ENCODE data around the gene YY1. TPM values are rescaled to one million over a fixed set of nuclear protein-coding genes. Genes with fewer than 3 reads are reported as not detected.

The YY1 gene
- polyA plus RNA-seq, 3 donors, result 13.3 to 35.2 (median 15.7) TPM

DNA sequence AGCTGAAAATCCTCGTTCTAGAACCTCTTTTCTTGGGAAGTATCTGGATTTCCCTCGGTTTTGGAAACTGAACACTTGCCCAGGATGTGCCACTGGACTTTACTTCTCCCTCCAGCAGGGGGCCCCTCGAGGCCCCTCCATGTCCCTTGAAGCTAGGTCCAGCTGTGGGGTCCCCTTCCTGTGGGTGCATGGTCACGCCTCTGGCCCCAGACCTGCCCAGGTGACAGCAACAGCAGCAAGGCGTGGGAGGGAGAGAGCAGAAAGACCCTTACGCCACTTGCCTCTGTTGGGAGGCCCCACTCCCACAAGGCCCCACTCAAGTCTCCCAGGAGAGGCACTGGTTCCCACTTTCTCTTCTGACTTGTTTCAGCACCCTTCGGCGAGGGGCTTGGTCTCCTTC, 64.2 kb downstream of the YY1 start:
- 53% methylated on average over 7 of the region's 8 CpGs for WGBS (ENCODE audit: insufficient coverage)
- Mint-ChIP-seq H3K4me1 (peaks cover 40% of the 10 kb centered on the region), H3K4me3 (peak overlapping the region in 1 of 2 donors; percentile 31), H3K27ac (peak overlapping the region in 1 of 7 donors; percentile 20), H3K27me3 (ENCODE audit: low read depth in 3 of 3) (peaks cover 7 to 12% (median 9%) of the 10 kb centered on the region in 3 donors), H3K36me3 (peaks cover 12 to 14% of the 10 kb centered on the region in 2 donors), H3K9me3 (peaks cover 0 to 4% (median 0%) of the 10 kb centered on the region in 7 donors)
- no peak overlapping the region for H3K27ac ChIP-seq (ENCODE audit: low read depth in 1 of 2, low read length in 2 of 2)
- no peaks in the 10 kb centered on the region for H3K36me3 ChIP-seq (replicated peaks in 1 of 2; ENCODE audit: control insufficient read depth in 1 of 2, insufficient read depth in 2 of 2, low read length in 2 of 2)
- no peak overlapping the region for H2AFZ ChIP-seq (ENCODE audit: insufficient read depth, low read depth, low read length, poor library complexity, severe bottlenecking)
- TF ChIP-seq, protein P1, sequence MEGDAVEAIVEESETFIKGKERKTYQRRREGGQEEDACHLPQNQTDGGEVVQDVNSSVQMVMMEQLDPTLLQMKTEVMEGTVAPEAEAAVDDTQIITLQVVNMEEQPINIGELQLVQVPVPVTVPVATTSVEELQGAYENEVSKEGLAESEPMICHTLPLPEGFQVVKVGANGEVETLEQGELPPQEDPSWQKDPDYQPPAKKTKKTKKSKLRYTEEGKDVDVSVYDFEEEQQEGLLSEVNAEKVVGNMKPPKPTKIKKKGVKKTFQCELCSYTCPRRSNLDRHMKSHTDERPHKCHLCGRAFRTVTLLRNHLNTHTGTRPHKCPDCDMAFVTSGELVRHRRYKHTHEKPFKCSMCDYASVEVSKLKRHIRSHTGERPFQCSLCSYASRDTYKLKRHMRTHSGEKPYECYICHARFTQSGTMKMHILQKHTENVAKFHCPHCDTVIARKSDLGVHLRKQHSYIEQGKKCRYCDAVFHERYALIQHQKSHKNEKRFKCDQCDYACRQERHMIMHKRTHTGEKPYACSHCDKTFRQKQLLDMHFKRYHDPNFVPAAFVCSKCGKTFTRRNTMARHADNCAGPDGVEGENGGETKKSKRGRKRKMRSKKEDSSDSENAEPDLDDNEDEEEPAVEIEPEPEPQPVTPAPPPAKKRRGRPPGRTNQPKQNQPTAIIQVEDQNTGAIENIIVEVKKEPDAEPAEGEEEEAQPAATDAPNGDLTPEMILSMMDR (IDR thresholded peaks at IDR 0.05), result peak; percentile 71
- H3K9ac ChIP-seq (ENCODE audit: insufficient read depth, low read length, poor library complexity, severe bottlenecking), result no peak overlapping the region
- no peaks in the 10 kb centered on the region for H3K27me3 ChIP-seq (ENCODE audit: control insufficient read depth in 2 of 2, insufficient read depth in 2 of 2, low read length in 2 of 2)
- intact Hi-C loops (cut with micrococcal nuclease), result no loop called here
- H3K4me3 ChIP-seq (replicated peaks in 1 of 3; ENCODE audit: low read depth in 2 of 3, low read length in 3 of 3), result no peak overlapping the region
- no peaks in the 10 kb centered on the region for H3K9me3 ChIP-seq (replicated peaks in 1 of 2; ENCODE audit: control insufficient read depth in 1 of 2, insufficient read depth in 1 of 2, low read length in 2 of 2)
- H3K79me2 ChIP-seq (ENCODE audit: insufficient read depth, low read length), result peaks cover 33% of the 10 kb centered on the region
- H3K4me1 ChIP-seq (ENCODE audit: control insufficient read depth in 1 of 2, insufficient read depth in 2 of 2, low read length in 2 of 2), result peaks cover 32 to 44% of the 10 kb centered on the region in 2 donors
- H3K4me2 ChIP-seq (replicated peaks; ENCODE audit: extremely low read depth, low read length, poor library complexity, severe bottlenecking), result no peak overlapping the region
- DNase-seq, result no peak
- H4K20me1 ChIP-seq (ENCODE audit: insufficient read depth, low read length), result peaks cover 17% of the 10 kb centered on the region

DNA sequence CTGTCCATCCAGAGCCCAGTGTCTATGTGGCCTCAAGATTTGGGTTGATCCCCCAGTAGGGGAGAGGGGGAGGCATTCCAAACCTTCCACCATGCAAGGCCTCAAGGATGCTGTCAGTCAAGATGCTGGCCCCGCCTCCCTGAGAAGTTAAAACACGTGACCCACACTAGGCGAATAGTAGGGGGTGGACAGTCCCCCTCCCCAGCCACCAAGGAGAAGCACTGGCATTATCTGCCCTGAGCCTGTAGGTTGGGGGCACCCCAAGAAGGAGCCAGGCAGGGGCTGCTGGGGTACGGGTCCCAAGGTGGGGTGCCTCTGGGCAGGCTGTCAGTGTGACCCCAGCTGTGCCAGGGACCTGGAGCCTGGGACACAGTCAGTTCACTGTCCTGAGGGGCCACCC, 65.0 kb downstream of the YY1 start:
- Mint-ChIP-seq H3K27ac (no peak overlapping the region), H3K4me3 (peak overlapping the region; percentile 21 to 53), H3K9me3 (peaks cover 0 to 4% (median 0%) of the 10 kb centered on the region in 7 donors), H3K4me1 (peaks cover 42% of the 10 kb centered on the region), H3K36me3 (peaks cover 7 to 8% of the 10 kb centered on the region in 2 donors), H3K27me3 (ENCODE audit: low read depth in 3 of 3) (peaks cover 9 to 15% (median 10%) of the 10 kb centered on the region in 3 donors)
- no peak overlapping the region for H3K4me3 ChIP-seq (replicated peaks in 1 of 3; ENCODE audit: low read depth in 2 of 3, low read length in 3 of 3)
- no peaks in the 10 kb centered on the region for H3K9me3 ChIP-seq (replicated peaks in 1 of 2; ENCODE audit: control insufficient read depth in 1 of 2, insufficient read depth in 1 of 2, low read length in 2 of 2)
- peaks cover 38 to 48% of the 10 kb centered on the region in 2 donors for H3K4me1 ChIP-seq (ENCODE audit: control insufficient read depth in 1 of 2, insufficient read depth in 2 of 2, low read length in 2 of 2)
- TF ChIP-seq, protein P1 (IDR thresholded peaks at IDR 0.05), result no peak
- intact Hi-C loops (cut with micrococcal nuclease), result no loop called here
- peaks cover 33% of the 10 kb centered on the region for H3K79me2 ChIP-seq (ENCODE audit: insufficient read depth, low read length)
- no peak overlapping the region for H3K9ac ChIP-seq (ENCODE audit: insufficient read depth, low read length, poor library complexity, severe bottlenecking)
- H3K4me2 ChIP-seq (replicated peaks; ENCODE audit: extremely low read depth, low read length, poor library complexity, severe bottlenecking), result peak overlapping the region; percentile 93
- no peaks in the 10 kb centered on the region for H3K36me3 ChIP-seq (replicated peaks in 1 of 2; ENCODE audit: control insufficient read depth in 1 of 2, insufficient read depth in 2 of 2, low read length in 2 of 2)
- peaks cover 17% of the 10 kb centered on the region for H4K20me1 ChIP-seq (ENCODE audit: insufficient read depth, low read length)
- WGBS (ENCODE audit: insufficient coverage), result 92% methylated on average over 1 of the region's 4 CpGs
- DNase-seq, result no peak
- H2AFZ ChIP-seq (ENCODE audit: insufficient read depth, low read depth, low read length, poor library complexity, severe bottlenecking), result no peak overlapping the region
- H3K27ac ChIP-seq (ENCODE audit: low read depth in 1 of 2, low read length in 2 of 2), result no peak overlapping the region
- no peaks in the 10 kb centered on the region for H3K27me3 ChIP-seq (ENCODE audit: control insufficient read depth in 2 of 2, insufficient read depth in 2 of 2, low read length in 2 of 2)

Measured in CD14-positive monocyte (primary cell).